B cell (primary cell): ENCODE measurements around the gene DYRK3. TPM values are rescaled to one million over a fixed set of nuclear protein-coding genes. Genes with fewer than 3 reads are reported as not detected.

ENCODE experiments used
- ATAC-seq: fragments of 200-7000 bp; cut with Tn5 transposase; one replicate; pipeline ENCODE4 v1.10.0; 2021; ENCODE audit warnings: low read depth, mild to moderate bottlenecking, moderate number of reproducible peaks, moderate library complexity
- CTCF ChIA-PET: fragments of 350-600 bp; sonication (Branson Sonifier 250); formaldehyde crosslinking; loops from one replicate; lab custom pipeline; 2021; ENCODE audit warnings: antibody characterized with exemption, inconsistent platforms; lab: Charles Lee
- POLR2A ChIA-PET: fragments of 350-600 bp; sonication (Branson Sonifier 250); formaldehyde crosslinking; loops from one replicate; lab custom pipeline; 2021; ENCODE audit warnings: antibody characterized with exemption; lab: Charles Lee
- DNase-seq: peaks from one replicate; pipeline ENCODE4 v3.0.0; 2013
- H2AFZ ChIP-seq: 2 replicates; pipeline ENCODE4 v1.6.1; 2012; ENCODE audit warnings: mild to moderate bottlenecking, low read depth, low read length; ENCODE audit not compliant: insufficient read depth, poor library complexity, severe bottlenecking
- H3K27ac ChIP-seq, 2 donors: 1 replicate in 1 of 2; 2 replicates in 1 of 2; pipeline ENCODE4 v1.5.1; 2012 to 2013; ENCODE audit warnings: low read length in 2 of 2, mild to moderate bottlenecking in 2 of 2, moderate library complexity in 1 of 2
- H3K27me3 ChIP-seq, 4 experiments: fragments of 200-600 bp in 1 of 4; sonication (generic) in 1 of 4; replicated peaks in 1 of 4; 1 replicate in 2 of 4; 2 replicates in 2 of 4; pipeline versions ENCODE4 v1.6.1 to v1.7.0; 2013 to 2016; ENCODE audit warnings: low read length in 3 of 4, mild to moderate bottlenecking in 2 of 4, mixed read lengths in 1 of 4, moderate library complexity in 1 of 4; ENCODE audit not compliant: insufficient read depth in 4 of 4, control insufficient read depth in 3 of 4; ENCODE audit errors: control extremely low read depth in 1 of 4
- H3K36me3 ChIP-seq, 2 experiments: replicated peaks in 1 of 2; 1 replicate in 1 of 2; 2 replicates in 1 of 2; pipeline versions ENCODE4 v1.6.1 to v1.7.1; 2013; ENCODE audit warnings: low read length in 1 of 2; ENCODE audit not compliant: insufficient read depth in 2 of 2, control insufficient read depth in 1 of 2; ENCODE audit errors: control extremely low read depth in 1 of 2, extremely low read depth in 1 of 2
- H3K4me1 ChIP-seq, 2 donors: fragments of 200-600 bp in 1 of 2; sonication (generic) in 1 of 2; 1 replicate in 1 of 2; 2 replicates in 1 of 2; pipeline versions ENCODE4 v1.5.1 to v1.6.1; 2013 to 2017; ENCODE audit warnings: low read length in 2 of 2; ENCODE audit not compliant: control insufficient read depth in 2 of 2, insufficient read depth in 2 of 2
- H3K4me2 ChIP-seq: replicated peaks from 2 replicates; pipeline ENCODE3; 2012; ENCODE audit warnings: mild to moderate bottlenecking, low read depth, low read length; ENCODE audit not compliant: poor library complexity, severe bottlenecking
- H3K4me3 ChIP-seq, 5 experiments: fragments of 200-600 bp in 1 of 5; sonication (generic) in 1 of 5; 1 replicate in 3 of 5; 2 replicates in 2 of 5; pipeline versions ENCODE4 v1.5.1 to v1.7.0; 2011 to 2016; ENCODE audit warnings: low read length in 4 of 5, mild to moderate bottlenecking in 4 of 5, low read depth in 2 of 5, control low read depth in 1 of 5, moderate library complexity in 1 of 5; ENCODE audit not compliant: insufficient read depth in 1 of 5; ENCODE audit errors: control extremely low read depth in 1 of 5, extremely low read depth in 1 of 5
- H3K79me2 ChIP-seq: fragments of 200-600 bp; sonication (generic); one replicate; pipeline ENCODE4 v1.6.0; 2016; ENCODE audit warnings: low read length; ENCODE audit not compliant: control insufficient read depth, insufficient read depth
- H3K9ac ChIP-seq: fragments of 200-600 bp; sonication (generic); 2 replicates; pipeline ENCODE4 v1.6.1; 2017; ENCODE audit warnings: mild to moderate bottlenecking, low read length, moderate library complexity
- H3K9me3 ChIP-seq, 3 donors: one replicate each; pipeline versions ENCODE4 v1.6.1 to v1.7.1; 2013; ENCODE audit warnings: low read length in 2 of 3; ENCODE audit not compliant: control insufficient read depth in 2 of 3, insufficient read depth in 1 of 3; ENCODE audit errors: control extremely low read depth in 1 of 3
- H4K20me1 ChIP-seq: 2 replicates; pipeline ENCODE4 v1.6.0; 2012; ENCODE audit warnings: mild to moderate bottlenecking, low read length; ENCODE audit not compliant: insufficient read depth, control insufficient read depth, poor library complexity, severe bottlenecking
- H3K27ac Mint-ChIP-seq: one replicate; pipeline ENCODE4 v1.8.0; 2021; ENCODE audit warnings: mixed read lengths
- H3K27me3 Mint-ChIP-seq: one replicate; pipeline ENCODE4 v1.8.0; 2021; ENCODE audit warnings: mixed read lengths
- H3K4me1 Mint-ChIP-seq: one replicate; pipeline ENCODE4 v1.8.0; 2021; ENCODE audit warnings: mixed read lengths
- H3K4me3 Mint-ChIP-seq: one replicate; pipeline ENCODE4 v1.8.0; 2021; ENCODE audit warnings: mixed read lengths
- H3K9me3 Mint-ChIP-seq: one replicate; pipeline ENCODE4 v1.8.0; 2022; ENCODE audit warnings: mixed read lengths; ENCODE audit not compliant: insufficient read depth
- EZH2 ChIP-seq: IDR thresholded peaks from 2 replicates; pipeline ENCODE4 v1.6.1; 2012; ENCODE audit warnings: borderline replicate concordance, low read depth, mild to moderate bottlenecking, moderate library complexity, low read length; ENCODE audit not compliant: insufficient read depth, poor library complexity, severe bottlenecking
- WGBS: methylation state at CpG from one replicate; pipeline ENCODE4 v1.1.5; 2013; ENCODE audit warnings: missing lambda C conversion rate; ENCODE audit not compliant: insufficient coverage; 5-methylcytosine and 5-hydroxymethylcytosine counted together
- intact Hi-C: fragments of 100-400 bp; cut with micrococcal nuclease; formaldehyde crosslinking; loops from one replicate; pipeline ENCODE4 v1.10.0; 2022
- polyA plus RNA-seq: library from polyadenylated mRNA; depleted of rRNA; stranded (reverse); fragments of >200 nt; gene quantifications from 2 replicates; pipeline ENCODE4 v1.2.3, GENCODE V29; 2012
- total RNA-seq, 2 donors: library from RNA; stranded (reverse); fragments of 120-200 nt in 1 of 2; gene quantifications; 1 replicate in 1 of 2; 2 replicates in 1 of 2; pipeline versions ENCODE4 v1.2.3 to v1.2.4, GENCODE V29; 2013 to 2022
- TF ChIP-seq, protein P1 (sequence below): fragments of 200-600 bp; IDR thresholded peaks from one replicate; pipeline ENCODE4 v1.8.0; 2022; ENCODE audit warnings: antibody characterized with exemption, mild to moderate bottlenecking

Gene DYRK3
- total and polyA plus RNA-seq, 2 donors (not counting 1 experiment from before 2014, with no cell fraction given) = 0.30 TPM; not detected in 1

DNA sequence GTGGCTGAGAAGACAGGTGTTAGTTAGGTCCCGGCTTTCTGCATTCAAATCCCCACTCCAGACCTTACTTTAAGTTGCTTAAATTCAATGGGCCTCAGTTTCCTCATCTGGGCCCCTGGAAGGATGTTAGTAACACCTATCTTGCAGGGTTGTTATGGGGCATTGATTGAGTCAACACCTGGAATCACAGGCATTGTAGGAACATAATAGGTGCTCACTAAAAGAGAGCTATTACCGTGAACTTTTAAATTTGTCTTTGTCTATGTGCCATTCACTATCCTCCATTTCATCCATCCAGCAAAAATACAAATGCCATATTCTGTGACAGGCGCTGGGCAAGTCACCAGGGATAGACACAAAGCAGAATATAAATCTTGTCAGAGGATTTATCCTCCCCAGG, 38.9 kb downstream of the DYRK3 start:
- no peak for ATAC-seq
- Histone ChIP-seq H3K4me2 (no peak overlapping the region), H3K36me3 (no peaks in the 10 kb centered on the region), H3K27ac (no peak overlapping the region), H3K27me3 (peaks cover 0 to 36% (median 6%) of the 10 kb centered on the region in 4 experiments), H3K9ac (no peak overlapping the region), H3K4me1 (peaks cover 37 to 48% of the 10 kb centered on the region in 2 donors), H4K20me1 (peaks cover 7% of the 10 kb centered on the region), H3K9me3 (no peaks in the 10 kb centered on the region), H2AFZ (no peak overlapping the region), H3K4me3 (no peak overlapping the region), H3K79me2 (peaks cover 4% of the 10 kb centered on the region)
- no peak overlapping the region for H3K27ac Mint-ChIP-seq
- no peaks in the 10 kb centered on the region for H3K9me3 Mint-ChIP-seq
- TF ChIP-seq, protein P1, sequence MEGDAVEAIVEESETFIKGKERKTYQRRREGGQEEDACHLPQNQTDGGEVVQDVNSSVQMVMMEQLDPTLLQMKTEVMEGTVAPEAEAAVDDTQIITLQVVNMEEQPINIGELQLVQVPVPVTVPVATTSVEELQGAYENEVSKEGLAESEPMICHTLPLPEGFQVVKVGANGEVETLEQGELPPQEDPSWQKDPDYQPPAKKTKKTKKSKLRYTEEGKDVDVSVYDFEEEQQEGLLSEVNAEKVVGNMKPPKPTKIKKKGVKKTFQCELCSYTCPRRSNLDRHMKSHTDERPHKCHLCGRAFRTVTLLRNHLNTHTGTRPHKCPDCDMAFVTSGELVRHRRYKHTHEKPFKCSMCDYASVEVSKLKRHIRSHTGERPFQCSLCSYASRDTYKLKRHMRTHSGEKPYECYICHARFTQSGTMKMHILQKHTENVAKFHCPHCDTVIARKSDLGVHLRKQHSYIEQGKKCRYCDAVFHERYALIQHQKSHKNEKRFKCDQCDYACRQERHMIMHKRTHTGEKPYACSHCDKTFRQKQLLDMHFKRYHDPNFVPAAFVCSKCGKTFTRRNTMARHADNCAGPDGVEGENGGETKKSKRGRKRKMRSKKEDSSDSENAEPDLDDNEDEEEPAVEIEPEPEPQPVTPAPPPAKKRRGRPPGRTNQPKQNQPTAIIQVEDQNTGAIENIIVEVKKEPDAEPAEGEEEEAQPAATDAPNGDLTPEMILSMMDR = no peak
- TF ChIP-seq EZH2 = no peak
- ChIA-PET CTCF (interaction anchor here (0.7 to 7.1 kb wide), 9 partner anchors 8 to 305 kb away, joined by 3 to 86 read pairs (median 3); no protein-coding TSS in a partner anchor), POLR2A (interaction anchor here (0.6 to 1.3 kb wide), 2 partner anchors 10 to 129 kb away, joined by 3 to 4 read pairs; no protein-coding TSS in a partner anchor)
- peaks cover 11% of the 10 kb centered on the region for H3K27me3 Mint-ChIP-seq
- 100% methylated on average over 3 of the region's 3 CpGs for WGBS
- H3K4me1 Mint-ChIP-seq = peaks cover 27% of the 10 kb centered on the region
- H3K4me3 Mint-ChIP-seq = no peak overlapping the region
- intact Hi-C loops = no loop called here
- DNase-seq = no peak

DNA sequence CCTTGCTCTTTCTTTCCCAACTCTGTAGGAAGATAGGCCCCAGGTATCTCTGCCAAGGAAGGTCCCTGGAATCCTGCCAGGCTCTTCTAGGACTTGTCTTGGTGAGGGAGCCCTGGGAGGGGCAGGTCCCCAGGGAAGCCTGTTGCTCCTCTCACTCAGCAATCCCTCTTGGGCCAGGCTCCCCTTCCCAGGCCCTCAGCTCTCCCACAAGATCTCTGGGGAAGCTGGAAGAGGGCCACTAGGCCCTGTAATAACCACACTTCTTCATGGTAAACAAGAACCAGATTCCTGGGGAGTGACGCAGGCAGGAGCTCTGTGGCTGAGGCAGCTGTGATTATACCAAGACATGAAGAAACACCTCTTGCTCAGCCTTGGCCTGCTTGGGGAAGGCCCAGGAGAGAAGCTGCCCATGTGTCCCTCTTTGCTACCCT, 39.4 kb downstream of the DYRK3 start:
- no peak overlapping the region for H3K4me3 ChIP-seq
- H4K20me1 ChIP-seq = peaks cover 8% of the 10 kb centered on the region
- H3K27me3 ChIP-seq = peaks cover 0 to 32% (median 6%) of the 10 kb centered on the region in 4 experiments
- DNase-seq (no peak), ATAC-seq (no peak)
- H3K4me1 ChIP-seq = peaks cover 40 to 53% of the 10 kb centered on the region in 2 donors
- H3K4me2 ChIP-seq = no peak overlapping the region
- no peak overlapping the region for H3K9ac ChIP-seq
- H3K36me3 ChIP-seq = no peaks in the 10 kb centered on the region
- Mint-ChIP-seq H3K4me1 (peaks cover 31% of the 10 kb centered on the region), H3K4me3 (no peak overlapping the region), H3K27me3 (peaks cover 11% of the 10 kb centered on the region), H3K9me3 (no peaks in the 10 kb centered on the region), H3K27ac (peak overlapping the region; percentile 21)
- no peak overlapping the region for H2AFZ ChIP-seq
- WGBS = 100% methylated on average over 1 of the region's 1 CpG
- no peak overlapping the region for H3K27ac ChIP-seq
- ChIA-PET CTCF (interaction anchor here (0.7 to 7.1 kb wide), 5 partner anchors 9 to 39 kb away, joined by 3 to 86 read pairs (median 7); partner anchors contain the start of gene DYRK3), POLR2A (interaction anchor here (0.6 kb wide), 1 partner anchor 129 kb away, joined by 3 read pairs; no protein-coding TSS in a partner anchor)
- TF ChIP-seq EZH2 = no peak
- TF ChIP-seq, protein P1 = no peak
- intact Hi-C loops = loop anchor here (5.0 kb wide), 2 partner anchors 43 to 117 kb away; no protein-coding TSS in a partner anchor
- H3K9me3 ChIP-seq = no peaks in the 10 kb centered on the region
- H3K79me2 ChIP-seq = peaks cover 4% of the 10 kb centered on the region
